ENCODE measurements around the gene SUSD1. TPM values are rescaled to one million over a fixed set of nuclear protein-coding genes. Genes with fewer than 3 reads are reported as not detected.
"Not testable (repeated sequence)": the region's sequence is repeated elsewhere in the genome, so short reads cannot be mapped to it uniquely, and the experiment has no call there.

Gene SUSD1
- total RNA-seq, 1 donor from 2014 or later: 26.0 TPM

DNA sequence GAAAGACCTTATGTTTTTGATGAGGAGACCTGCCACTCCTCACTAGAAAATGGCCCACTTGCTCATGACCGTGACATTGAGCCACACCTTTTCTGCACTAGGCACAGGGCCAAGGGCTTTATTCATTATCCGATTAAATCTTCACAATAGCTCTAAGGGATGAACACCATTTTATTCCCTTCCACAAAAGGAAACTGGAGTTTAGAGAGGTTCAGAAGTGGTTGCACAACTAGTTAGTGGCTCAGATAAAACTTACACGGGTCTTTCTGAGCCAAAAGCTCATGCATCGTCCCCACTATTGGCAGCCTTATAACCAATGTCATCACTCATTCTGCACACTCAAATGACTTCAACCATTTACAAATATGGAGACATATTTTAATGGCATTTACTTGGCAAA lies 39.4 kb downstream of the SUSD1 start:
- no peak overlapping the region for H3K27ac Mint-ChIP-seq
- H3K36me3 Mint-ChIP-seq: peaks cover 27% of the 10 kb centered on the region
- no peak overlapping the region for H3K4me3 Mint-ChIP-seq
- peaks cover 14% of the 10 kb centered on the region for H3K9me3 Mint-ChIP-seq
- peaks cover 5% of the 10 kb centered on the region for H3K4me1 Mint-ChIP-seq
- no peaks in the 10 kb centered on the region for H3K27me3 Mint-ChIP-seq (ENCODE audit: low read depth)
- TF ChIP-seq, protein P1, sequence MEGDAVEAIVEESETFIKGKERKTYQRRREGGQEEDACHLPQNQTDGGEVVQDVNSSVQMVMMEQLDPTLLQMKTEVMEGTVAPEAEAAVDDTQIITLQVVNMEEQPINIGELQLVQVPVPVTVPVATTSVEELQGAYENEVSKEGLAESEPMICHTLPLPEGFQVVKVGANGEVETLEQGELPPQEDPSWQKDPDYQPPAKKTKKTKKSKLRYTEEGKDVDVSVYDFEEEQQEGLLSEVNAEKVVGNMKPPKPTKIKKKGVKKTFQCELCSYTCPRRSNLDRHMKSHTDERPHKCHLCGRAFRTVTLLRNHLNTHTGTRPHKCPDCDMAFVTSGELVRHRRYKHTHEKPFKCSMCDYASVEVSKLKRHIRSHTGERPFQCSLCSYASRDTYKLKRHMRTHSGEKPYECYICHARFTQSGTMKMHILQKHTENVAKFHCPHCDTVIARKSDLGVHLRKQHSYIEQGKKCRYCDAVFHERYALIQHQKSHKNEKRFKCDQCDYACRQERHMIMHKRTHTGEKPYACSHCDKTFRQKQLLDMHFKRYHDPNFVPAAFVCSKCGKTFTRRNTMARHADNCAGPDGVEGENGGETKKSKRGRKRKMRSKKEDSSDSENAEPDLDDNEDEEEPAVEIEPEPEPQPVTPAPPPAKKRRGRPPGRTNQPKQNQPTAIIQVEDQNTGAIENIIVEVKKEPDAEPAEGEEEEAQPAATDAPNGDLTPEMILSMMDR (IDR thresholded peaks at IDR 0.05; ENCODE audit: unreplicated experiment): no peak
- no peak for DNase-seq (ENCODE audit: low spot score in 2 of 2, unreplicated experiment in 2 of 2)

DNA sequence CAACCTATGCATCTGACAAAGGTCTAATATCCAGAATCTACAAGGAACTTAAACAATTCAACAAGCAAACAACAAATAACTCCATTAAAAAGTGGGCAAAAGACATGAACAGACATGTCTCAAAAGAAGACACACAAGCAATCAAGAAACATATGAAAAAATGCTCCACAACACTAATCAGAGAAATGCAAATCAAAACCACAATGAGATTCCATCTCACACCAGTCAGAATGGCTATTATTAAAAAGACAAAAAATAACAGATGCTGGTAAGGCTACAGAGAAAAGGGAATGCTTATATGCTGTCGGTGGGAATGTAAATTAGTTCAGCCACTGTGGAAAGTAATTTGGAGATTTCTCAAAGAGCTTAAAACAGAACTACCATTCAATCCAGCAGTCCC lies 41.3 kb downstream of the SUSD1 start:
- H3K4me1 Mint-ChIP-seq; H3K27me3 Mint-ChIP-seq (ENCODE audit: low read depth); DNase-seq (ENCODE audit: low spot score in 2 of 2, unreplicated experiment in 2 of 2); H3K4me3 Mint-ChIP-seq; H3K27ac Mint-ChIP-seq: not testable (repeated sequence)
- peaks cover 14% of the 10 kb centered on the region for H3K9me3 Mint-ChIP-seq
- peaks cover 27% of the 10 kb centered on the region for H3K36me3 Mint-ChIP-seq

DNA sequence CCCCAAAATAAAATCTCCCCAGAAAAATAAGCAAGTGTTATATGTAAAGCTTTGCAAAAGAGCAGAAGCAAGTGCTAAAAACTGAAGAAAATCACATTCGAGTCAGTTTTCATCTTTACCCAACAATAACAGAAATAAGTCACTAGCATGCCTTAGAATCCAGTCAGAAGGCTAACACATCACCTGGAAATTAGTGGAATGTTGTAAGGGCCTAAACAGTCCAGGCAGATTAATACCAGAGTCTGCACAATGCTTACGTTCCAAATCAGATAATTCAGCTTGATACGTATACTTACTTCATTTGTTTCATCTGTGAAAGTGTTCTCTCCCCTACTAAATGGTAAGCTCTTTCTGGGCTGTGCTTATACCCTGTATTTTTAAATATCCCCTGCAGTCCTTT lies 42.7 kb downstream of the SUSD1 start:
- no peak overlapping the region for H3K4me3 Mint-ChIP-seq
- DNase-seq (ENCODE audit: low spot score in 2 of 2, unreplicated experiment in 2 of 2): no peak
- no peak overlapping the region for H3K27ac Mint-ChIP-seq
- peaks cover 5% of the 10 kb centered on the region for H3K4me1 Mint-ChIP-seq
- TF ChIP-seq, protein P1 (IDR thresholded peaks at IDR 0.05; ENCODE audit: unreplicated experiment): no peak
- no peaks in the 10 kb centered on the region for H3K27me3 Mint-ChIP-seq (ENCODE audit: low read depth)
- peaks cover 14% of the 10 kb centered on the region for H3K9me3 Mint-ChIP-seq
- H3K36me3 Mint-ChIP-seq: peaks cover 30% of the 10 kb centered on the region

DNA sequence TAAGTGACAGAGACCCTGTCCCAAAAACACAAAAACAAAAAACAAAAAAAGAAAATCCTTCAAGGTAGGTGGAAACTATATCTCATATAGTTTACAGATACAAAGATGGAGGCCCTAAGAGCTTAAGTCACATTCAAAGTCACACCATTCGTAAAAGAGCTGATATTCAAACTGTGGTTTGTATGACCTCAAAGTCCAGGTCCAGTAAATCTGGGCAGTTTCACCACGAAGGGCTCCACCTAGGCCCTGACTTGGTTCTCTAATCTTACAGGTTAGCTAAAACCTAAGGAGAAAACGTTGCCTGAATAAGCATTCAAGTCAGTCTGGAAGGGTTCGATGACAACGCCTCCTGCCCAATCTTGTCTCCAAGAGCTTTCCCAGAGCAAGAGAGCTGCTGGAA lies 44.1 kb downstream of the SUSD1 start:
- Mint-ChIP-seq H3K4me1 (peaks cover 5% of the 10 kb centered on the region), H3K27me3 (ENCODE audit: low read depth) (no peaks in the 10 kb centered on the region), H3K27ac (no peak overlapping the region), H3K4me3 (no peak overlapping the region), H3K9me3 (peaks cover 14% of the 10 kb centered on the region), H3K36me3 (peaks cover 27% of the 10 kb centered on the region)
- DNase-seq (ENCODE audit: low spot score in 2 of 2, unreplicated experiment in 2 of 2): no peak
- TF ChIP-seq, protein P1 (IDR thresholded peaks at IDR 0.05; ENCODE audit: unreplicated experiment): no peak

DNA sequence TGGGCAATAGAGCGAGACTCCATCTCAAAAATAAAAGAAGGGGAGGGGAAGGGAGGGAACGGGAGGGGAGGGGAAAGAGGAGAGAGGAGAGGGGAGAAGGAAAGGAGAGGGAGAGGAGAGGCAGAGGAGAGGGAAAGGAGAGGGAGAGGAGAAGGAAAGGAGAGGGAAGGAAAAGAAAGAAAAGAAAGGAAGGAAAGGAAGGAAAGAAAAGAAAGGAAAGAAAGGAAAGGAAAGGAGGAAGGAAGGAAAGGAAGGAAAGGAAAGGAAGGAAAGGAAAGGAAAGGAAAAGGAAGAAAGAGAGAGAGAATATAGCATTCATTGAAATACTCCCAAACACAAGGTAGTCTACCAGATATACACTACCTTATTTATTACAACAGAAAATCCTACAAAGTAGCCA lies 44.8 kb downstream of the SUSD1 start:
- no peaks in the 10 kb centered on the region for H3K4me1 Mint-ChIP-seq
- TF ChIP-seq, protein P1 (IDR thresholded peaks at IDR 0.05; ENCODE audit: unreplicated experiment): no peak
- DNase-seq (ENCODE audit: low spot score in 2 of 2, unreplicated experiment in 2 of 2): no peak
- H3K9me3 Mint-ChIP-seq: peaks cover 14% of the 10 kb centered on the region
- H3K27me3 Mint-ChIP-seq (ENCODE audit: low read depth): no peaks in the 10 kb centered on the region
- peaks cover 24% of the 10 kb centered on the region for H3K36me3 Mint-ChIP-seq
- no peak overlapping the region for H3K4me3 Mint-ChIP-seq
- no peak overlapping the region for H3K27ac Mint-ChIP-seq

DNA sequence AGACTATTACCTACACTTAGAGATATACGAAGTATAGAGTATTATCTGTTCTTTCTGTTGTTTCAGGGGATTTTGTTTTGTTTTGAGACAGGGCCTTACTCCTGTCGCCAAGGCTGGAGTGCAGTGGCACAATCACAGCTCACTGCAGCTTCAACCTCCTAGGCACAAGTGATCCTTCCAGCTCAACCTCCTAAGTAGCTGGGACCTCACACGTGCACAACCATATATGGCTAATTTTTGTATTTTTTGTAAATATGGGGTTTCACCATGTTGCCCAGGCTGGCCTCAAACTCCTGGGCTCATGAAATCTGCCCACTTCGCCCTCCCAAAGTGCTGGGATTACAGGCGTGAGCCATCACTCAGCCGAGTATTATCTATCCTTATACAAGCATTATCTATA lies 45.9 kb downstream of the SUSD1 start:
- DNase-seq (ENCODE audit: low spot score in 2 of 2, unreplicated experiment in 2 of 2): no peak
- no peak overlapping the region for H3K4me3 Mint-ChIP-seq
- peaks cover 22% of the 10 kb centered on the region for H3K36me3 Mint-ChIP-seq
- peaks cover 14% of the 10 kb centered on the region for H3K9me3 Mint-ChIP-seq
- H3K4me1 Mint-ChIP-seq: no peaks in the 10 kb centered on the region
- no peak overlapping the region for H3K27ac Mint-ChIP-seq
- TF ChIP-seq, protein P1 (IDR thresholded peaks at IDR 0.05; ENCODE audit: unreplicated experiment): no peak
- no peaks in the 10 kb centered on the region for H3K27me3 Mint-ChIP-seq (ENCODE audit: low read depth)

DNA sequence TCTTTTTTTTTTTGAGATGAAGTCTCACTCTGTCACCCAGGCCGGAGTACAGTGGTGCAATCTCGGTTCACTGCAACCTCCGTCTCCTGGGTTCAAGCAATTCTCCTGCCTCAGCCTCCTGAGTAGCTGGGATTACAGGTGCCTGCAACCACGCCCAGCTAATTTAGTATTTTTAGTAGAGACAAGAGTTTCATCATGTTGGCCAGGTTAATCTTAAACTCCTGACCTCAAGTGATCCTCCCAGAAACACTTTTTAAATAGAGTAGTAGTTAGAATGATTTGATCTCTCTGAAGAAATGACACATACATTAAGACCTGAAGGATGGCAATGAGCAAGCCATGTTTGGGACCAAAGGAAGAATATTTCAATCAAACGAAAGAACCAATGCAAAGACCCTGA lies 46.7 kb downstream of the SUSD1 start:
- not testable (repeated sequence) for H3K4me1 Mint-ChIP-seq; DNase-seq (ENCODE audit: low spot score in 2 of 2, unreplicated experiment in 2 of 2); H3K4me3 Mint-ChIP-seq; H3K27ac Mint-ChIP-seq; H3K9me3 Mint-ChIP-seq; H3K27me3 Mint-ChIP-seq (ENCODE audit: low read depth)
- H3K36me3 Mint-ChIP-seq: peaks cover 14% of the 10 kb centered on the region

Measured in mesothelial cell of epicardium (in vitro differentiated cells).